ENCODE measurements around the gene GNG11. TPM values are rescaled to one million over a fixed set of nuclear protein-coding genes. Genes with fewer than 3 reads are reported as not detected.

GNG11 gene
- total and polyA plus RNA-seq, 10 of the 15 experiments (the other 5 are each of a cell fraction or from before 2014, with no cell fraction given) = 0.15 to 2.4 (median 0.84) TPM

- DNase-seq (ENCODE audit: low read depth, low spot score) (no peak), ATAC-seq (peak; percentile 48; the same call in 2 of the 3 replicates), FAIRE-seq (no peak)
- ChIA-PET RAD21 (ENCODE audit: unreplicated experiment) (interaction anchor here (0.5 to 2.7 kb wide), 3 partner anchors 10 to 512 kb away, joined by 3 to 8 read pairs (median 4); partner anchors contain the start of gene COL1A2), CTCF (interaction anchor here (0.9 to 1.6 kb wide), 5 partner anchors 15 to 554 kb away, joined by 3 to 7 read pairs (median 4); no protein-coding TSS in a partner anchor), POLR2A (no interaction called here), SMC1A (ENCODE audit: uncharacterized antibody, unreplicated experiment) (interaction anchor here (0.8 to 2.7 kb wide), 2 partner anchors 13 to 204 kb away, joined by 3 to 7 read pairs; no protein-coding TSS in a partner anchor)
- H2AFZ ChIP-seq (ENCODE audit: control insufficient read depth, low read depth, low read length) = no peak overlapping the region
- H3K79me2 ChIP-seq (ENCODE audit: control insufficient read depth, insufficient read depth, low read length) = no peaks in the 10 kb centered on the region
- no peak overlapping the region for H3K4me3 ChIP-seq
- no TSS peak for BruUV-seq (replicated peaks)
- in situ Hi-C loops (cut with MboI) (no loop called here), intact Hi-C loops (cut with micrococcal nuclease; ENCODE audit: unreplicated experiment) (loop anchor here (5.0 kb wide), 1 partner anchor 509 kb away; the partner anchor contains the start of gene COL1A2)
- H4K20me1 ChIP-seq (ENCODE audit: control insufficient read depth, insufficient read depth) = no peaks in the 10 kb centered on the region
- no peaks in the 10 kb centered on the region for H3K4me1 ChIP-seq (ENCODE audit: control insufficient read depth, insufficient read depth, low read length)
- H3K27ac ChIP-seq (ENCODE audit: control insufficient read depth, insufficient read depth) = no peak overlapping the region
- H3K9ac ChIP-seq (ENCODE audit: control insufficient read depth, insufficient read depth, low read length) = no peak overlapping the region
- H3K4me2 ChIP-seq (ENCODE audit: control insufficient read depth, insufficient read depth) = no peak overlapping the region
- H3K36me3 ChIP-seq (ENCODE audit: control insufficient read depth in 2 of 2, insufficient read depth in 2 of 2, low read length in 1 of 2) = no peaks in the 10 kb centered on the region
- no peaks in the 10 kb centered on the region for H3K9me3 ChIP-seq (replicated peaks; ENCODE audit: control insufficient read depth, insufficient read depth, low read length)
- H3K27me3 ChIP-seq (replicated peaks in 1 of 2; ENCODE audit: control insufficient read depth in 2 of 2, insufficient read depth in 2 of 2, low read length in 1 of 2) = no peaks in the 10 kb centered on the region
- 53% methylated on average over 3 of the region's 3 CpGs for WGBS (ENCODE audit: insufficient coverage, insufficient replicate concordance, low lambda C conversion rate, missing lambda C conversion rate)
- TF ChIP-seq TCF3 (IDR thresholded peaks at IDR 0.05; ENCODE audit: borderline replicate concordance, insufficient read depth, low read depth, low read length) (no peak), NFIC (IDR thresholded peaks at IDR 0.05; ENCODE audit: low read depth, low read length) (no peak), RAD21 (IDR thresholded peaks at IDR 0.05; ENCODE audit: insufficient read depth, low read depth, low read length) (peak; percentile 24; the same call in 1 of the 2 replicates), CTCF (IDR thresholded peaks at IDR 0.05 in 2 of 3, conservative IDR thresholded peaks at IDR 0.05 in 1 of 3; ENCODE audit: control insufficient read depth in 2 of 3, extremely low read depth in 1 of 3, insufficient read depth in 1 of 3, low read depth in 3 of 3, low read length in 3 of 3) (peak in 1 of 3 experiments; percentile 30; a peak in 2 of 6 replicates)
Observed at GRCh38 chr7:93883078-93883916, 38.2 kb upstream of the GNG11 start.

Data from GM12878 (cell line).